ENCODE results near the gene ERCC6.

The ERCC6 gene

DNA sequence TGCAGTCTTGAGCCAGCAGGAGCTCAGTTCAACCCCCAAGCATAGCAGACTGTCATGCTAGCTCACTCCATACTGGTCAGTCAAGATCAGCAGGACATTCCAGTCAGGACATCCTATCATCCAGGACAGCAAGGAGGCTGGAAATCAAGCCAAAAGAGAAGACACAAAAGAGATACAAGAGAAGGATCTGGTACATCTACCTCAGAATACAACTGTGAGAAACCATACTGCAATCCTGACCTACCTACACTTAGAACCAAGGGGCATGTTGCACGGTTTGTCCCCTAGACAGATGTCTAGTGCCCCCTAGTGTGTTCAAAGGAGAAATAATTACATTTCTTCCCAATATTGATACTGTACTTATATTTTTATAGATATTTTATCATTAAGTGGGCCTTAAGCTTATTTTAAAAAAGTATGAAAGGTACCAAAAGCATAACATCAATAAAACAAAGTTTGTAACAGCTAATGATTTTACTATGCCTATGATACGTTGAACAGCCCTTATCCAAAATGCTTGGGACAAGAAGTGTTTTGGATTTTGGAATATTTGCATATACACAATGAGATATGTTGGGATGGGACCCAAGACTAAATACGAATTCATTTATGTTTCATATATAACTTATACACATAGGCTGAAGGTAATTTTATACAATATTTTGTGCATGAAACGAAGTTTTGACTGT lies 26.7 kb downstream of the ERCC6 start:
- DNase-seq (ENCODE audit: low read depth in 2 of 2, low spot score in 1 of 2) = no peak

DNA sequence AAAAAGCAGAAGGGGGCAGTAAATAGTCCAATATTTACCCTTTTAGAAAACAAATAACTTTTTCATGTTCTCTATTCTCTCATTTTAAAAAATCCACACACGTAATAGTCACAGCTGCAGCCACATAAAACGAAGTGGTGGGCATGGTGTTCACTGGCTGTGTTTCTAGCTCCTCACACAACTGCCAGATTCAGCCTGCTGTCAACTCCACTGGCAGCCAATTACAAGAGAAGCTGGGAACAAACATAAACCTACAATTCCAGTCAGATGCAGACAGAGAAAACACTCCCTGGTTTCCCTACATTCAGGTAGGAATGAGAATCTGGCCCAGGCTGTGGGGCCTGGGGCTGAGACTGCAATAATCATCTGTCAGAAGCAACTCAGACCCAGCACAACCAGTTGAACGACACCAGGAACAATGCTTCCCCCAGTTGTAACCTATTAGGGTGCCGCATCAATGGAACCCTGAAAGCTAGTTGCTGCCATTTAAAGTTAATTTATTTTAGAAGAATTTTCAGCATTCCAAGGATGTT lies 29.1 kb downstream of the ERCC6 start:
- DNase-seq (ENCODE audit: low read depth in 2 of 2, low spot score in 1 of 2) = no peak

- no peak for DNase-seq (ENCODE audit: low read depth in 2 of 2, low spot score in 1 of 2)
Measured at GRCh38 chr10:49508654-49509053, 30.3 kb downstream of the ERCC6 start.

DNA sequence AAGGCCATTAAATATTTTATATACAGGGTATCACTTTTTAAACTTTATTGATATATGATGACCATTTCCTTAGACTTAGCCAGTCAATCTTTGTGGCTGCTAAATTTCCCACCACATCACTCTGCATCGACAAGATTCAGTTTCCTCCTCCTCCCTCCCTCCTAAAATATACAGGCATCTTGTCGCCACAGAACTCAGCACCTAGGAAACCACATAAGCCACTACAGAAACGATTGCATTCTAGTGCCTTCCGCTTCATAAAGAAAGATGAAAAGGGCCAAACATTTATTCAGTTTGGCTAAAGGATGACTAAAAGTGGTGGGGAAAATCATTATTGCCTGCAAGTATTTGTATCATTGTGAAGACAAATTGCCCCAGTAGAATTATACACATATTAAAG lies 30.7 kb downstream of the ERCC6 start:
- no peak for DNase-seq (ENCODE audit: low read depth in 2 of 2, low spot score in 1 of 2)

DNA sequence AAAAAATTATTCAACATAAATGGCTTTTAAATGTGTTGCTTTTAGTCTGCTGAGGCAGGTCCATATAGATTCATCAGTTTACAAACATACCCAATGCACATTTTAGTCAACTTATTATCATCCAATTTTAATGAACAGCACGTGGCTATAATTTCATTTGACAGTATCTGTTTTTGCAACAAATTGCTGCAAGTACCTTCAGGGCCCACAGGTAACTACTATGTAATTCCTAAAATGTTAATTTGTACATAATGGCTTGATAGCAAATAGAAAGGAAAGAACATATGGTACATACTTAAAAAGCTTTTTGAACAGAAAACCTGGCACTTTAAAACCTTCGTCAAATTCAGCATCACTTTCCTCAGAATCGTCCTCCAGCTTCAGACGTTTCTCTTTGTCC lies 33.3 kb downstream of the ERCC6 start:
- DNase-seq (ENCODE audit: low read depth in 2 of 2, low spot score in 1 of 2) = no peak

DNA sequence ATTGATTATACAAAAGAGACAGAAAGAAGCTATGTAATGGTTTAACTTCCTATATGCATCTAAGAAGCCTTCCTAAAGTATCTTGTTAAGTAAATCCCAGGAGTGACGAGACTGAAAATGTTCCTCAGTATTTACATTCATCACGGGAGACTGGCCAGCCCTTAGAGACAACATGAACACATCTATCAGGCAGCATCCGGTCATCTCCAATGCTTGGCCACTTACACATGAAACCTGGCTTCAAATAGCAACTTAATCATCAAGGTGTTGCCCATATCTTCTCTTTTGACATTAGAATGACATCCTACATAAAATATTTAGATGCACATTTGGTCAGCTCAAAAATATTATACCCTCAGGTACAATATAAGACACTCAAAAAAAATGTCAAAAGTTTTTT lies 33.8 kb downstream of the ERCC6 start:
- no peak for DNase-seq (ENCODE audit: low read depth in 2 of 2, low spot score in 1 of 2)

- no peak for DNase-seq (ENCODE audit: low read depth in 2 of 2, low spot score in 1 of 2)
Measured at GRCh38 chr10:49504528-49504927, 34.4 kb downstream of the ERCC6 start.

GRCh38 chr10:49502358-49502757 lies 36.6 kb downstream of the ERCC6 start:
- no peak for DNase-seq (ENCODE audit: low read depth in 2 of 2, low spot score in 1 of 2)

GRCh38 chr10:49500412-49500811 lies 38.5 kb downstream of the ERCC6 start:
- DNase-seq (ENCODE audit: low read depth in 2 of 2, low spot score in 1 of 2) = no peak

DNA sequence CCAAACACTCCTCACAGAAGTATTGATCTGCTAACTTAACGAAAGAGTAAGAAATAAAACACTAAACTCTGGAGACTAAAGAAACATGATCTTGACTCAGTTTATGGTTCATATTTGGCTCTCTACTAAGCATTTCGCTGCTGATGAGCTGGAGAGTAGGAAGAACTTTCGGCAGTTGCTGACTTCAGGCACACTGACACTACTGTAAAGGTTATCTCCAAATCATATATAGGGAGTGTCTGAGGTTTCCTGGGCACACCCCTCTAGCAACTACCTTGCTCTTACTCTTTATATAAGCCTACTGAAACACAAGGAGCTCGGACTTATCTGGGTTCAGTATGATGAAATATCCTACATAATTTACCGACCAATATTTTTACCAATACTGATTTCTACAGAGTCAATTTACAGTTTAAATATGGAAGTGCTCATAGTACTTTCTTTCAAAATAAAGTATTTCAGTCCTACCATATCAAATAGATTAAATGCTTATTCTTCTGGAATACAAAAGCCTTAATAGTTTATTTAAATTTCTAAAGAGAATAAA lies 39.5 kb downstream of the ERCC6 start:
- no peak for DNase-seq (ENCODE audit: low read depth in 2 of 2, low spot score in 1 of 2)

GRCh38 chr10:49498425-49498824 lies 40.5 kb downstream of the ERCC6 start:
- DNase-seq (ENCODE audit: low read depth in 2 of 2, low spot score in 1 of 2) = no peak

- DNase-seq (ENCODE audit: low read depth in 2 of 2, low spot score in 1 of 2) = no peak
Measured at GRCh38 chr10:49497358-49497757, 41.6 kb downstream of the ERCC6 start.

DNA sequence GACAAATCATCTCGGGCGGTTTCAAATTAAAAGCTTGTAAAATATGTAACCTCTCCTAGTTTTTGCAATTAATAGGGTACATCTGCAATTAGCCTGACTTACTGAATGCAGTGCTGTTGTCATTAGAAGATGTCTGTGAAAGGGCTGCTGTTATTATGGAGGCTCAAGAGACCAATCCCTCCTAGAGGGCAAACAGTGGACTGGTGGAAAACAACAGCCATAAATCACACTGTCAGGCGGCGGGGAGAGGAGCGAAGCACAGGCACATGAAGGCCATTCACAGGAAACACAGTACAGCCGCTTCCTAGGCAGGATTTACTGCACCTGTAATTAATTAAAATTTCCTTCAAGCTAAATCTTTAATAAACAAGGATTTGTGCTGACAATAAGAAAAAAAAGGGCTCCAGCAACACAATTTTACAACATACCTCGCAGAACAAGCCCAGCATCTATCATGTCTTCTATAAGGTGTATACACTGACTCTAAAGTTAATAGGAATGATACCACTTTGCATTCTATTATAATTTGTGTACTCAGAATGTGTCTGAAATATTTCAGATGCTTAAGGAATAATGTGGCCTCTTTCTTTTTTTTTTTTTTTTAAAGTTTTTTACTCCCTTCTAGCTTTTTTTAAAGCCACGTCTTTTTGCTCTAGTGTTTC lies 50.7 kb downstream of the ERCC6 start:
- no peak for DNase-seq (ENCODE audit: low read depth in 2 of 2, low spot score in 1 of 2)

DNA sequence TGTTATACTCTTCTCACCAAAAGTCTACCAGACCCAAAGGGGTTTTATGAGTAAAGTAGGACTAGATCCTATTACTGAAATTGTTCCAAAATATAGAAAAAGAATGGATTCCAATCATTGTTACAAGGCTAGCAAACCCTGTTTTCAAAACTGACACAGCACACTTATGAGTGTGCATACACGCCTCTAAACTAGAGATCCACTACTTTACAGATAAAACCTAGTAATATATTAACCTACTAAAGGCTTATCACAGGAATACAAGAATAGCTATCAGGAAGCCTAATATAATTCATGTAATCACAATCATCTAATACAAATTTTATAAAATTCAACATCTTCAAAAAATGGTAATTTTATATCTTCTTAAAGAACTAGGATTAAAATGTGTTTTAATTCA lies 52.2 kb downstream of the ERCC6 start:
- no peak for DNase-seq (ENCODE audit: low read depth in 2 of 2, low spot score in 1 of 2)

DNA sequence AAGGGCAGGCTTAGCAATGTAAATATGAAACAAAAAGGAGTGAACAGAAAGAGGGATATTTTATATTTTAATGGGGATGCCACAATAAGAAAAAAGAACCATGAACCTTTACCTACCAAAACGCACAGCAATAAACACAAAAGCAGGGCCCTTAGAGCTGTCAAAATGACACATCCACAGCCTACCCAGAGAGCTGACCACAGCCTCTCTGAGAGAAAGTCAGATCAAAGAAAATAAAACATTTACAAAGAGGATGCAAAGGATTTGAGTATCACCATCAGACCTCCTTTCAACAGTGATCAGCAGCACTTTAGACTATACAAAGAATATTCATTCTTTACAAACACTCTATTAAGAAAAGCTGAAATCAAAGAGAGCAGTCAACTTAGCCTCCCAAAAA lies 52.9 kb downstream of the ERCC6 start:
- DNase-seq (ENCODE audit: low read depth in 2 of 2, low spot score in 1 of 2) = no peak

DNA sequence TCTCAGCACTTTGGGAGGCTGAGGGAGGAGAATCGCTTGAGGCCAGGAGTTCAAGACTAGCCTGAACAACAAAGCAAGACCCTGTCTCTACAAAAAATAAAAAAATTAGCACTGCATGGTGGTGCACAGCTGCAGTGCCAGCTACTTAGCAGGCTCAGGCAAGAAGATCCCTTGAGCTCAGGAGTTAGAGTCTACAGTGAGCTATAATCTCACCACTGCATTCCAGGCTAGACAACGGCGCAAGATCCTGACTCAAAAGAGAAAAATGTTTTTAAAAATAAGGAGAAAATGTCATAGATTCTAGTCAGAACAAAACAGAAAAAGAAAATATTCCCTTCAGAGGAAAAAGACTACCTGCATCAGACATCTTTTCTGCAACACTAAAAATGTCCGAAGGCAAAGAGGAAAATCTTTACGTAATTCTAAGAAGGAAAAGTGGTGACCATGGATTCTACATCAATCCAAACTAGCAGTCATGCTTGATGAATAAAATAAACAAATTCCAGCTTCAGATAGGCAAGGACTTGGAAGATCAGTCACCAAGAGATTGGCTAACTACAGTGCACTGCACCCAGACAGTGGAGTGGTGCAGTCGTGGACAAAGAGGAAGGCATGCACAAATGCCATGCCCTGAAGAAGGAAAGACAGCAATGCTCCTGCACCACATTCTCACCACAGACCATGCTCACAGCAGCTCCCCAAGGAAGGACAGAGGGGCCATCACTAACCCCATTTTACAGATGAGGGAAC lies 54.3 kb downstream of the ERCC6 start:
- DNase-seq (ENCODE audit: low read depth in 2 of 2, low spot score in 1 of 2) = no peak

- DNase-seq (ENCODE audit: low read depth in 2 of 2, low spot score in 1 of 2) = no peak
Measured at GRCh38 chr10:49478819-49479218, 60.1 kb downstream of the ERCC6 start.

- DNase-seq (ENCODE audit: low read depth in 2 of 2, low spot score in 1 of 2) = no peak
Measured at GRCh38 chr10:49474901-49475300, 64.0 kb downstream of the ERCC6 start.

- DNase-seq (ENCODE audit: low read depth in 2 of 2, low spot score in 1 of 2) = no peak
Measured at GRCh38 chr10:49471532-49471931, 67.4 kb downstream of the ERCC6 start.

- no peak for DNase-seq (ENCODE audit: low read depth in 2 of 2, low spot score in 1 of 2)
Measured at GRCh38 chr10:49465736-49466135, 73.2 kb downstream of the ERCC6 start.

Measured in stimulated activated CD8-positive, alpha-beta memory T cell treated with anti-CD3 and anti-CD28 coated beads, Interleukin-4, amount 100 ng/mL, for 1 hour (primary cell).